GM12878 (cell line): ENCODE data around the gene CDC45.

Experiments used
- BMI1 ChIP-seq: fragments of 450-650 bp; IDR thresholded peaks from 2 replicates; pipeline ENCODE4 v1.6.1; 2016; ENCODE audit warnings: mild to moderate bottlenecking, moderate library complexity, borderline replicate concordance
- CEBPB ChIP-seq, 2 experiments: fragments of 150-350 bp in 1 of 2; IDR thresholded peaks; 2 replicates each; pipeline ENCODE4 v1.6.1; 2012 to 2014; ENCODE audit warnings: low read depth in 2 of 2, low read length in 2 of 2, borderline replicate concordance in 1 of 2, inconsistent platforms in 1 of 2
- CTCF ChIP-seq, 3 experiments: IDR thresholded peaks in 2 of 3; conservative IDR thresholded peaks in 1 of 3; 2 replicates each; pipeline ENCODE4 v1.5.1; 2011; ENCODE audit warnings: low read depth in 3 of 3, low read length in 3 of 3, mild to moderate bottlenecking in 3 of 3, control low read depth in 2 of 3, moderate library complexity in 2 of 3, inconsistent platforms in 1 of 3, mixed read lengths in 1 of 3; ENCODE audit not compliant: control insufficient read depth in 2 of 3, insufficient read depth in 1 of 3; ENCODE audit errors: extremely low read depth in 1 of 3
- MTA3 ChIP-seq: IDR thresholded peaks from 2 replicates; pipeline ENCODE4 v1.6.1; 2012; ENCODE audit warnings: low read length, inconsistent platforms, borderline replicate concordance
- POLR2A ChIP-seq: IDR thresholded peaks from 2 replicates; pipeline ENCODE4 v1.6.1; 2011; ENCODE audit warnings: low read depth, mild to moderate bottlenecking, low read length
- POLR2AphosphoS5 ChIP-seq: IDR thresholded peaks from 2 replicates; pipeline ENCODE4 v1.6.1; 2011; ENCODE audit warnings: mild to moderate bottlenecking, low read length, inconsistent platforms
- SRF ChIP-seq, 2 experiments: IDR thresholded peaks; 2 replicates each; pipeline ENCODE4 v1.6.1; 2011; ENCODE audit warnings: low read depth in 2 of 2, low read length in 2 of 2, mild to moderate bottlenecking in 1 of 2, moderate library complexity in 1 of 2
- USF2 ChIP-seq: IDR thresholded peaks from 2 replicates; pipeline ENCODE4 v1.6.1; 2011; ENCODE audit warnings: low read depth, low read length, improper control_type of control experiment, borderline replicate concordance
- ZNF274 ChIP-seq: IDR thresholded peaks from one replicate; pipeline ENCODE4 v1.8.0; 2011; ENCODE audit not compliant: insufficient read length, insufficient read depth

- TF ChIP-seq CTCF (IDR thresholded peaks at IDR 0.05 in 2 of 3, conservative IDR thresholded peaks at IDR 0.05 in 1 of 3; ENCODE audit: control insufficient read depth in 2 of 3, extremely low read depth in 1 of 3, insufficient read depth in 1 of 3, low read depth in 3 of 3, low read length in 3 of 3) (no peak), SRF (IDR thresholded peaks at IDR 0.05; ENCODE audit: low read depth in 2 of 2, low read length in 2 of 2) (no peak), POLR2A (no peak), USF2 (no peak), CEBPB (IDR thresholded peaks at IDR 0.05; ENCODE audit: borderline replicate concordance in 1 of 2, low read depth in 2 of 2, low read length in 2 of 2) (no peak), ZNF274 (no peak), MTA3 (no peak), BMI1 (no peak), POLR2AphosphoS5 (no peak)
These were observed 14.4 kb downstream of the CDC45 start for GRCh38 chr22:19494001-19494560.
